SH-SY5Y (cell line): Measurements from ENCODE around the gene SLC25A6.

ENCODE experiments used
- GATA2 ChIP-seq: IDR thresholded peaks from 2 replicates; pipeline ENCODE4 v1.6.1; 2011; ENCODE audit warnings: mild to moderate bottlenecking, low read depth, low read length
- GATA3 ChIP-seq: IDR thresholded peaks from 2 replicates; pipeline ENCODE4 v1.6.1; 2011; ENCODE audit warnings: low read depth, mild to moderate bottlenecking, low read length, moderate library complexity

Gene SLC25A6

GRCh38 chrX:1419545-1420355 lies 27.8 kb upstream of the SLC25A6 start:
- TF ChIP-seq GATA3 = no peak
- no peak for TF ChIP-seq GATA2

- TF ChIP-seq GATA2 (no peak), GATA3 (no peak)
These were observed 27.1 kb upstream of the SLC25A6 start for GRCh38 chrX:1418901-1419544.

GRCh38 chrX:1417921-1418771 lies 26.2 kb upstream of the SLC25A6 start:
- TF ChIP-seq GATA3 (no peak), GATA2 (no peak)

- no peak for TF ChIP-seq GATA2
- no peak for TF ChIP-seq GATA3
These were observed 25.2 kb upstream of the SLC25A6 start for GRCh38 chrX:1416965-1417760.

GRCh38 chrX:1416327-1416784 lies 24.4 kb upstream of the SLC25A6 start:
- TF ChIP-seq GATA2 (no peak), GATA3 (no peak)

GRCh38 chrX:1412551-1413161 lies 20.7 kb upstream of the SLC25A6 start:
- TF ChIP-seq GATA3 = no peak
- no peak for TF ChIP-seq GATA2

GRCh38 chrX:1411326-1411725 lies 19.4 kb upstream of the SLC25A6 start:
- TF ChIP-seq GATA2 (no peak), GATA3 (no peak)

- TF ChIP-seq GATA2 (no peak), GATA3 (no peak)
These were observed 15.1 kb upstream of the SLC25A6 start for GRCh38 chrX:1407035-1407434.

- TF ChIP-seq GATA2 (no peak), GATA3 (no peak)
These were observed 11.3 kb upstream of the SLC25A6 start for GRCh38 chrX:1403228-1403627.

GRCh38 chrX:1401611-1402430 lies 9.9 kb upstream of the SLC25A6 start:
- TF ChIP-seq GATA3 (no peak), GATA2 (no peak)

GRCh38 chrX:1400742-1401471 lies 9.0 kb upstream of the SLC25A6 start:
- TF ChIP-seq GATA3 (no peak), GATA2 (no peak)

- TF ChIP-seq GATA3 (no peak), GATA2 (no peak)
These were observed 8.1 kb upstream of the SLC25A6 start for GRCh38 chrX:1400049-1400448.
